Measurements from ENCODE around the gene ITPR2. TPM values are rescaled to one million over a fixed set of nuclear protein-coding genes. Genes with fewer than 3 reads are reported as not detected.

Gene ITPR2
- total and polyA plus RNA-seq, 4 donors: 11.7 to 93.3 (median 35.4) TPM

DNA sequence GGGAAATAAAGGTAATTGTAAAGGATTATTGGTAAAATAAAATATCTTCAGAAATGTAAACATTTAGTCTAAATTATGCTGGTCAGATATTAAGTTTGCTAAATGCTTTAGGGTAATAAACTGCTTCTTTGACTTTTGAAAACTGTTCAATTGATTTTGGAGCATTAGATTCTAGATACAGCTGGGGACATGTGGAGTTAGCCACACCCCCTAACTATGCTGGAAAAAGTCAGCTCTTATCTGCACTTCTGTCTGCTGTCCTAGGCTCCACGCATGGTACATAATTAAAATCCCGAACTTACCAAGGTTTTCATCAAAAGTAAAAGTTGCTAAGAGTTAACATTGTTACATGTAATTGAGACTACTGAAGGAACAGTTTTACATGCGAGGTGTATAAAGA is 78.8 kb downstream of the ITPR2 start (continued):
- TF ChIP-seq, protein P1, sequence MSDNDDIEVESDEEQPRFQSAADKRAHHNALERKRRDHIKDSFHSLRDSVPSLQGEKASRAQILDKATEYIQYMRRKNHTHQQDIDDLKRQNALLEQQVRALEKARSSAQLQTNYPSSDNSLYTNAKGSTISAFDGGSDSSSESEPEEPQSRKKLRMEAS (IDR thresholded peaks at IDR 0.05): peak; percentile 51
- no peak for TF ChIP-seq YY1 (IDR thresholded peaks at IDR 0.05)
- no peak for TF ChIP-seq HNF4A (conservative IDR thresholded peaks at IDR 0.05)

DNA sequence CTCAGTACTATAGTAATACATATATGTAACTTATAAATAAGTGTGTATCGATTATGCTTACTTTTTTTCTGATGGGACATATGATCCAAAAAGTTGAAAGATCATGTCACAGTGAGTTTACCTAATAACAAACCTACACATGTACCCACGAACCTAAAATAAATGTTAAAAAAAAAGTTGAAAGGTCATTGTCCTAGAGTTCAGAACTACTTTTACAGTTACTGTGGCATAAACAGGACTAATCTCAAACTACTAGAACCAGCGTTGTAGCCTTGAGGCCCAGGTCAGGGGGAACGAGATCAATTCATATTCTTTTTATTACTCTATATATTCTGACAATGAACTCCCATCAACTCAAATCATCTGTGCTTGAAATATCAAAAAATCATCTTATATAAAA is 81.8 kb downstream of the ITPR2 start:
- H3K4me1 ChIP-seq (ENCODE audit: control insufficient read depth in 4 of 4, insufficient read depth in 4 of 4, low read length in 3 of 4): peaks cover 5 to 79% (median 55%) of the 10 kb centered on the region in 4 donors
- DNase-seq (ENCODE audit: low spot score): no peak
- no peak overlapping the region for H3K4me3 ChIP-seq (ENCODE audit: low read depth in 1 of 3, low read length in 3 of 3)
- no peak overlapping the region for H3K9ac ChIP-seq (ENCODE audit: low read depth in 1 of 2, low read length in 2 of 2)
- peak overlapping the region in 1 of 2 donors; percentile 31 for H3K27ac ChIP-seq (ENCODE audit: low read depth in 1 of 2, low read length in 2 of 2)
- no peaks in the 10 kb centered on the region for H3K9me3 ChIP-seq (ENCODE audit: control insufficient read depth in 4 of 4, low read length in 3 of 4)
- TF ChIP-seq HNF4A (conservative IDR thresholded peaks at IDR 0.05): peak; percentile 15 to 48
- TF ChIP-seq, protein P2, sequence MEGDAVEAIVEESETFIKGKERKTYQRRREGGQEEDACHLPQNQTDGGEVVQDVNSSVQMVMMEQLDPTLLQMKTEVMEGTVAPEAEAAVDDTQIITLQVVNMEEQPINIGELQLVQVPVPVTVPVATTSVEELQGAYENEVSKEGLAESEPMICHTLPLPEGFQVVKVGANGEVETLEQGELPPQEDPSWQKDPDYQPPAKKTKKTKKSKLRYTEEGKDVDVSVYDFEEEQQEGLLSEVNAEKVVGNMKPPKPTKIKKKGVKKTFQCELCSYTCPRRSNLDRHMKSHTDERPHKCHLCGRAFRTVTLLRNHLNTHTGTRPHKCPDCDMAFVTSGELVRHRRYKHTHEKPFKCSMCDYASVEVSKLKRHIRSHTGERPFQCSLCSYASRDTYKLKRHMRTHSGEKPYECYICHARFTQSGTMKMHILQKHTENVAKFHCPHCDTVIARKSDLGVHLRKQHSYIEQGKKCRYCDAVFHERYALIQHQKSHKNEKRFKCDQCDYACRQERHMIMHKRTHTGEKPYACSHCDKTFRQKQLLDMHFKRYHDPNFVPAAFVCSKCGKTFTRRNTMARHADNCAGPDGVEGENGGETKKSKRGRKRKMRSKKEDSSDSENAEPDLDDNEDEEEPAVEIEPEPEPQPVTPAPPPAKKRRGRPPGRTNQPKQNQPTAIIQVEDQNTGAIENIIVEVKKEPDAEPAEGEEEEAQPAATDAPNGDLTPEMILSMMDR (IDR thresholded peaks at IDR 0.05; ENCODE audit: low read depth, low read length, missing input control): no peak
- no peak for TF ChIP-seq FOXA1 (IDR thresholded peaks at IDR 0.05)
- TF ChIP-seq RXRA (IDR thresholded peaks at IDR 0.05): peak; percentile 95 to 96
- TF ChIP-seq, protein P3, sequence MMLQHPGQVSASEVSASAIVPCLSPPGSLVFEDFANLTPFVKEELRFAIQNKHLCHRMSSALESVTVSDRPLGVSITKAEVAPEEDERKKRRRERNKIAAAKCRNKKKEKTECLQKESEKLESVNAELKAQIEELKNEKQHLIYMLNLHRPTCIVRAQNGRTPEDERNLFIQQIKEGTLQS (IDR thresholded peaks at IDR 0.05): no peak
- TF ChIP-seq SP1 (IDR thresholded peaks at IDR 0.05): peak; percentile 31
- 36% methylated on average over 4 of the region's 4 CpGs for WGBS
- no peaks in the 10 kb centered on the region for H3K27me3 ChIP-seq (ENCODE audit: control insufficient read depth in 4 of 4, insufficient read depth in 4 of 4, low read length in 3 of 4)
- no peaks in the 10 kb centered on the region for H3K36me3 ChIP-seq (ENCODE audit: control insufficient read depth in 4 of 4, insufficient read depth in 3 of 4, low read depth in 1 of 4, low read length in 3 of 4)

DNA sequence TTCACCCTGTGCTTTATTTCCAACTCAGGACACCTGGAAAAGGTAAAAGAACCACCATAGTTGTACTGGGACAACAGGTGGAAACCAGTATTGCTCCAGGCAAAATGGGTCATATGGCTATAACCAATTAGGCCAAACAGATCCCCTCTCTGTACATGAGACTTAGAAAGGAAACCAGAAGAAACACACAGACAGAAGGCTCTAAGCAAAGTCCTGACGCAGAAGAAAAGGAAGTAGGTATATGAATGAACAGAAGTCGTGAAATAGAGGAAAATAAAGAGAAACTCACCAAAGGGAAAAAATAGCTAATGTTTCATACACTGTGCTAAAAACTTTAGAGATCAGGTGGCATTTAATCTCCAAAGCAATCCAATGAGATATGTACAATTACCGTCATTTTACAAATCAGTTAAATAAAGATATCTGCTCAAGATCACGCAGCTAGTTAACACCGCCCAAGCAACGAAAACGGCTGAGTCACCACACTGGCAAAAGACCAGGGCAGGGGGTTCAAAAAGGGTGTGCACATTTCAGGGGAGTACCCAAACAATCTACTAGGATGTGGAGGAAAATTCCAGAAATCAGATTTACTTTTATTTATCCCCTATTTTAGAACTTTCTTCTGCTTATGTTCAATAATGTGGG is 82.3 kb downstream of the ITPR2 start:
- Histone ChIP-seq H3K9me3 (ENCODE audit: control insufficient read depth in 4 of 4, low read length in 3 of 4) (no peaks in the 10 kb centered on the region), H3K9ac (ENCODE audit: low read depth in 1 of 2, low read length in 2 of 2) (no peak overlapping the region), H3K36me3 (ENCODE audit: control insufficient read depth in 4 of 4, insufficient read depth in 3 of 4, low read depth in 1 of 4, low read length in 3 of 4) (no peaks in the 10 kb centered on the region), H3K27me3 (ENCODE audit: control insufficient read depth in 4 of 4, insufficient read depth in 4 of 4, low read length in 3 of 4) (no peaks in the 10 kb centered on the region), H3K4me1 (ENCODE audit: control insufficient read depth in 4 of 4, insufficient read depth in 4 of 4, low read length in 3 of 4) (peaks cover 5 to 82% (median 58%) of the 10 kb centered on the region in 4 donors), H3K27ac (ENCODE audit: low read depth in 1 of 2, low read length in 2 of 2) (peak overlapping the region; percentile 31 to 38), H3K4me3 (ENCODE audit: low read depth in 1 of 3, low read length in 3 of 3) (no peak overlapping the region)
- no peak for DNase-seq (ENCODE audit: low spot score)
- TF ChIP-seq HNF4A (conservative IDR thresholded peaks at IDR 0.05) (no peak), HNF4G (IDR thresholded peaks at IDR 0.05) (no peak), SP1 (IDR thresholded peaks at IDR 0.05) (no peak), RAD21 (IDR thresholded peaks at IDR 0.05) (no peak), FOXA2 (IDR thresholded peaks at IDR 0.05) (no peak)
- TF ChIP-seq, protein P2 (IDR thresholded peaks at IDR 0.05; ENCODE audit: low read depth, low read length, missing input control): no peak
- TF ChIP-seq, protein P1 (IDR thresholded peaks at IDR 0.05): no peak
- TF ChIP-seq, protein P4, sequence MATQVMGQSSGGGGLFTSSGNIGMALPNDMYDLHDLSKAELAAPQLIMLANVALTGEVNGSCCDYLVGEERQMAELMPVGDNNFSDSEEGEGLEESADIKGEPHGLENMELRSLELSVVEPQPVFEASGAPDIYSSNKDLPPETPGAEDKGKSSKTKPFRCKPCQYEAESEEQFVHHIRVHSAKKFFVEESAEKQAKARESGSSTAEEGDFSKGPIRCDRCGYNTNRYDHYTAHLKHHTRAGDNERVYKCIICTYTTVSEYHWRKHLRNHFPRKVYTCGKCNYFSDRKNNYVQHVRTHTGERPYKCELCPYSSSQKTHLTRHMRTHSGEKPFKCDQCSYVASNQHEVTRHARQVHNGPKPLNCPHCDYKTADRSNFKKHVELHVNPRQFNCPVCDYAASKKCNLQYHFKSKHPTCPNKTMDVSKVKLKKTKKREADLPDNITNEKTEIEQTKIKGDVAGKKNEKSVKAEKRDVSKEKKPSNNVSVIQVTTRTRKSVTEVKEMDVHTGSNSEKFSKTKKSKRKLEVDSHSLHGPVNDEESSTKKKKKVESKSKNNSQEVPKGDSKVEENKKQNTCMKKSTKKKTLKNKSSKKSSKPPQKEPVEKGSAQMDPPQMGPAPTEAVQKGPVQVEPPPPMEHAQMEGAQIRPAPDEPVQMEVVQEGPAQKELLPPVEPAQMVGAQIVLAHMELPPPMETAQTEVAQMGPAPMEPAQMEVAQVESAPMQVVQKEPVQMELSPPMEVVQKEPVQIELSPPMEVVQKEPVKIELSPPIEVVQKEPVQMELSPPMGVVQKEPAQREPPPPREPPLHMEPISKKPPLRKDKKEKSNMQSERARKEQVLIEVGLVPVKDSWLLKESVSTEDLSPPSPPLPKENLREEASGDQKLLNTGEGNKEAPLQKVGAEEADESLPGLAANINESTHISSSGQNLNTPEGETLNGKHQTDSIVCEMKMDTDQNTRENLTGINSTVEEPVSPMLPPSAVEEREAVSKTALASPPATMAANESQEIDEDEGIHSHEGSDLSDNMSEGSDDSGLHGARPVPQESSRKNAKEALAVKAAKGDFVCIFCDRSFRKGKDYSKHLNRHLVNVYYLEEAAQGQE (IDR thresholded peaks at IDR 0.05): no peak
- TF ChIP-seq, protein P3 (IDR thresholded peaks at IDR 0.05): no peak
- 62% methylated on average over 7 of the region's 7 CpGs for whole genome bisulfite sequencing
